Stomach (tissue), 4 donors: ENCODE results near the gene SNX9.

Experiments
- CTCF ChIP-seq, 7 experiments: fragments of 450-650 bp in 4 of 7; fragments of 200-600 bp in 3 of 7; sonication (generic) in 3 of 7; IDR thresholded peaks; one replicate each; pipeline ENCODE4 v1.5.1; 2016 to 2019; ENCODE audit warnings: antibody characterized with exemption in 7 of 7, control low read depth in 2 of 7, mild to moderate bottlenecking in 1 of 7
- EP300 ChIP-seq: sonication (generic); formaldehyde crosslinking; IDR thresholded peaks from one replicate; pipeline ENCODE4 v1.6.1; 2017; ENCODE audit warnings: antibody characterized with exemption
- POLR2A ChIP-seq, 4 donors: fragments of 450-650 bp; IDR thresholded peaks; one replicate each; pipeline ENCODE4 v1.6.1; 2016; ENCODE audit warnings: antibody characterized with exemption in 4 of 4, control low read depth in 2 of 4, mild to moderate bottlenecking in 1 of 4, moderate library complexity in 1 of 4

GRCh38 chr6:157823001-157823527 is at the start of gene SNX9:
- no peak for TF ChIP-seq POLR2A (IDR thresholded peaks at IDR 0.05)
- TF ChIP-seq CTCF (IDR thresholded peaks at IDR 0.05), result peak in 1 of 7 experiments; percentile 15
- no peak for TF ChIP-seq EP300
